NCI-H2107 treated with DMSO at 0.1 percent for 48 hours (cell line): ENCODE data around the gene ADCK1.
"Not testable (repeated sequence)": the region's sequence is repeated elsewhere in the genome, so short reads cannot be mapped to it uniquely, and the experiment has no call there.

Experiments
- DNase-seq: peaks from one replicate; lab custom pipeline; 2025; ENCODE audit not compliant: unreplicated experiment; lab: John Stamatoyannopoulos, UW

The ADCK1 gene

GRCh38 chr14:77808250-77808649 lies 8.3 kb downstream of the ADCK1 start:
- no peak for DNase-seq

DNA sequence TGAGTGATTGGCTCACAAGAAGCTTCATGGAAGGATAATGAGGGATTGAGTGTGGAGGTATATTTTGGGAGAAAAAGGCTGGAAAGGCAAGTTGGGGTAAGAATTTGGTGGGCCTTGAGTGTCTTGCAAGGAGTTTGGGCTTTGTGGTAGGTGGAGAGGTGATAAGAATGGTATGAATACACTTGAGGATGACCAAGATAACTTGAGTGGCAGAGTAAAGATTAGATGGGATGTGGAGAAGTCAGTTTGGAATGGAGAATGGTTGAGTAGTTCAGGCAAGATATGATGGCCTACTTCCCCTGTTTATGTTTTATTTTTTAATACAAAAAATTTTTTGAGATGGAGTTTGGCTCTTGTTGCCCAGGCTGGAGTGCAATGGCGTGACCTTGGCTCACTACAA lies 9.1 kb downstream of the ADCK1 start:
- no peak for DNase-seq

DNA sequence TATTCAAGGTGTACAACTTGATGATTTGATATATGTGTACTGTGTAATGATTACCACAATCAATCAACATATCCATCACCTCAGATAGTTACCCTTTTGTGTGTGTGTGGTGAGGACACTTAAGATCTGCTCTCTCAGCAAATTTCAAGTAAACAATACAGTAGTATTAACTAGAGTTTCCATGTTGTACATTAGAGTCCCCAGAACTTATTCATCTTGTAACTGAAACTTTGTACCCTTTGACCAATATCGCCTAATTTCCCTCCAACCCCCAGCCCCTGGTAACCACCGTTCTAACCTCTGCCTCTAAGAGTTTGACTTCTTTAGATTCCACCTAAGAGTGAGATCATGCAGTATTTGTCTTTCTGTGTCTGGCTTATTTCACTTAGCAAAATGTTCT lies 12.1 kb downstream of the ADCK1 start:
- DNase-seq = no peak

- not testable (repeated sequence) for DNase-seq
Observed at GRCh38 chr14:77812682-77813081, 12.8 kb downstream of the ADCK1 start.

DNA sequence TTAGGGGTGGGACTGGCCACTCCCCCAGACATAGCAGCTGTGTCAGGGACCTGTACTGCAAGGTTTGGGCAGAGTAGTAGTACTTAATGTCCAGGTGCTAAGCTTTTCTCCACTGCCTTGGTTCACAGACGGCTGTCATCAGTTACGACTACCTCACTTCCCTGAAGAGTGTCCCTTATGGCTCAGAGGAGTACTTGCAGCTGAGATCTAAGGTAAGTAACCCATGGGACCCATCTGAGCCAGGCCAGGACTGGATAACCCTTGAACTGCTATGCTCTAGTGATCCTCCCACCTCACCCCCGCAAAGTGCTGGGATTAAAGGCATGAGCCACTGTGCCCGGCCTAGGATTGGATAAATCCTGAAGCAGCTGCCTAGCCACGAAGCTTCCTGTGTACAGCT lies 22.4 kb downstream of the ADCK1 start:
- DNase-seq = no peak

GRCh38 chr14:77822741-77823140 lies 22.8 kb downstream of the ADCK1 start:
- no peak for DNase-seq

- no peak for DNase-seq
Observed at GRCh38 chr14:77823378-77823777, 23.5 kb downstream of the ADCK1 start.

- DNase-seq = no peak
Observed at GRCh38 chr14:77825895-77826519, 26.1 kb downstream of the ADCK1 start.

- no peak for DNase-seq
Observed at GRCh38 chr14:77830692-77831091, 30.8 kb downstream of the ADCK1 start.

GRCh38 chr14:77832297-77832696 lies 32.4 kb downstream of the ADCK1 start:
- no peak for DNase-seq

GRCh38 chr14:77837926-77838325 lies 38.0 kb downstream of the ADCK1 start:
- DNase-seq = no peak

DNA sequence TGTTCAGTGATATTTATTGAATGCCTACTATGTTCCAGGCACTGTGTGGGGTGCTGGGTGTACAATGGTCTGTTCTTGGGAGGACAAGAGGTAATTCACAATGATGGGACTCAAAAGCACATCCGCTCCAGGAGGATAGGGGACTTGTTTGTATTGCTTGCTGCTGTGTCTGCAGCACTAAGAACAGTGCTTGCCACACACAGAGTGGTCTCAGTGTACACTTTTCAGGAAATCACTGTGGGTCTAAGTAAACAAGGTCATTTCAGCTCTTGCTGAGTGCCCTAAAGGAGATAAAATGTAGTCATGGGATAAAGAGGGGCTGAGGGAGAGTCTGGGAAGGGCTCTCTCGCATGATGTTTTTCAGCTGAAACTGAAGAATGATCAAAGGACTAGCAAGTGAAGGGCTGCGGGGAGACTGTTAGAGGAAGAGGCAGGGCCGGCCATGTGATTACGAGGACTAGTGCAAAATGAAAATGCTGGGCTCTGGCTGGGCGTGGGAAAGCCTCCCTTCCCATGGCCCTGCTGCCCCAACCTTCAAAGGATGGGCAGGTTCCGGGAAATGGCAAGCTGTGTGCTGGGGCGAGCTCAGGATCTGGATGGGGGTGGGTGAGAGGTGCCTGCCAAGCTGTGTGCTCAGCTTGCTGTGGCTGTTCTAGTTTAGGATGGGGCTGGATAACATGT lies 39.1 kb downstream of the ADCK1 start:
- no peak for DNase-seq

GRCh38 chr14:77843195-77843594 lies 43.3 kb downstream of the ADCK1 start:
- no peak for DNase-seq

GRCh38 chr14:77843651-77844050 lies 43.7 kb downstream of the ADCK1 start:
- DNase-seq = no peak

DNA sequence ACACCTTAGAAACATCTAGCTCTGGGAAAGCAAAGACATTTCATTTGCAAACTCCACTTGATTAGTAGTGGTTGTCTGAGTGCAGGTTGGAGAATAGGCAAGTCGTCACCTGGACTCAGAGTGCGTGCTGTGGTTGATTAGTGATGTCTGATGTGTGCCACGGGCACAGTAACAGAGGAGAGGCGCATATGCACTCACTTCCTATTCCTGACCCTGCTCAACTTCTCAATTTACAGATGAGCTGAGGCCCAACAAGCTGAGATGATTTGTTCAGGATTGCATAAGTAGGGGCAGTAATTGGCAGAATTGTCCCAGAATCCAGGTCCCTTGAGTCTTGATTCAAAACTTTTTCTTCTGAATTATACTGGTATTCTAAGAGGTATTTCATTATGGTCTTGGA lies 44.9 kb downstream of the ADCK1 start:
- DNase-seq = no peak

GRCh38 chr14:77848031-77848430 lies 48.1 kb downstream of the ADCK1 start:
- no peak for DNase-seq

DNA sequence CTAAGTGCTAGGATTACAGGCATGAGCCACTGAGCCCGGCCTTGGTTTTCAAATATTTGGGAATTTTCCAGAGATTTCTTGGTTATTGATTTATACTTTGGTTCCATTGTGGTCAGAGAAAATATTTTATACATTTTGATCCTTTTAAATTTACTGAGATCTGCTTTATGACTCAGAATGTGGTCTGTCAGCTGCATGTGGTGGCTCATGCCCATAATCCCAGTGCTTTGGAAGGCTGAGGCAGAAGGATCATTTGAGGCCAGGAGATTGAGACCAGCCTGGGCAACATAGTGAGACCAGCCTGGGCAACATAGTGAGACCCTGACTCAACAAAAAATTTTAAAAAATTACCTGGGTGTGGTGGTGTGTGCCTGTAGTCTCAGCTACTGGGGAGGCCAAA lies 49.8 kb downstream of the ADCK1 start:
- DNase-seq = no peak

GRCh38 chr14:77853919-77854318 lies 54.0 kb downstream of the ADCK1 start:
- DNase-seq = no peak

- no peak for DNase-seq
Observed at GRCh38 chr14:77856941-77857340, 57.0 kb downstream of the ADCK1 start.

- no peak for DNase-seq
Observed at GRCh38 chr14:77859934-77860570, 60.1 kb downstream of the ADCK1 start.

- DNase-seq = no peak
Observed at GRCh38 chr14:77861201-77861600, 61.3 kb downstream of the ADCK1 start.

DNA sequence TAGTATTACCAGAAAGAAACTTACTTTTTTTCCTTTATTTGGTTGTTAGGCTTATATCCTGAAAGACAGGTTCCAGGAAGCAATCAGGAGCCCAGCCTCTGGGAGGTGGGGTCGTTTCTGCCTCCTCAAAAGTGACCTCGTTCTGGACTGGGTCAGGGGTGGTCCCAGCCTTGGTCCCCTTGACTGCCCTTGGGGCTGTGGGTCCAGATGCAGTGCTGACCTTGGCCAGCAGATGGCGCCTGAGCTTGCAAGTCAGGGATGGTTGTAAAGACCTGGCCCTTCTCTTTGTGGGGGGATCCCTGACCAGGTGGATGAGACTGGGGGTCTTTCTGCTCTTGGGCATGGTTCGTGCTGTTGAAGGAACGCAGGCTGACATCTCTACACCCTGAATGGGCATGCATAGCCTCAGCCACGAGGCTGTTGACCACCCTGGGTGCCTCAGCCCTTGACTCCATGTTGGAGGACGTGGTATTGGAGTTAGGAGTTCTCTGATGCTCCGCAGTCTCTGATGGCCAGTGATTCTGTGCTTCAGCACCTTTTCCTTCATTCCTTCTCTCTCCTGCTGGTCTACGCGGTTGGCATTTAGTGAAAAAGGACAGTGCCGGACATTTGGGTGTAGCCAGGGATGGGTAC lies 62.4 kb downstream of the ADCK1 start:
- peak; percentile 41 for DNase-seq
